B cell (primary cell): ENCODE results near the gene KIF21A. TPM values are rescaled to one million over a fixed set of nuclear protein-coding genes. Genes with fewer than 3 reads are reported as not detected.

Experiments used
- ATAC-seq: fragments of 200-7000 bp; cut with Tn5 transposase; one replicate; pipeline ENCODE4 v1.10.0; 2021; ENCODE audit warnings: low read depth, mild to moderate bottlenecking, moderate number of reproducible peaks, moderate library complexity
- CTCF ChIA-PET: fragments of 350-600 bp; sonication (Branson Sonifier 250); formaldehyde crosslinking; loops from one replicate; lab custom pipeline; 2021; ENCODE audit warnings: antibody characterized with exemption, inconsistent platforms; lab: Charles Lee
- POLR2A ChIA-PET: fragments of 350-600 bp; sonication (Branson Sonifier 250); formaldehyde crosslinking; loops from one replicate; lab custom pipeline; 2021; ENCODE audit warnings: antibody characterized with exemption; lab: Charles Lee
- DNase-seq: peaks from one replicate; pipeline ENCODE4 v3.0.0; 2013
- H2AFZ ChIP-seq: 2 replicates; pipeline ENCODE4 v1.6.1; 2012; ENCODE audit warnings: mild to moderate bottlenecking, low read depth, low read length; ENCODE audit not compliant: insufficient read depth, poor library complexity, severe bottlenecking
- H3K27ac ChIP-seq, 2 donors: 1 replicate in 1 of 2; 2 replicates in 1 of 2; pipeline ENCODE4 v1.5.1; 2012 to 2013; ENCODE audit warnings: low read length in 2 of 2, mild to moderate bottlenecking in 2 of 2, moderate library complexity in 1 of 2
- H3K27me3 ChIP-seq, 4 experiments: fragments of 200-600 bp in 1 of 4; sonication (generic) in 1 of 4; replicated peaks in 1 of 4; 1 replicate in 2 of 4; 2 replicates in 2 of 4; pipeline versions ENCODE4 v1.6.1 to v1.7.0; 2013 to 2016; ENCODE audit warnings: low read length in 3 of 4, mild to moderate bottlenecking in 2 of 4, mixed read lengths in 1 of 4, moderate library complexity in 1 of 4; ENCODE audit not compliant: insufficient read depth in 4 of 4, control insufficient read depth in 3 of 4; ENCODE audit errors: control extremely low read depth in 1 of 4
- H3K36me3 ChIP-seq, 2 experiments: replicated peaks in 1 of 2; 1 replicate in 1 of 2; 2 replicates in 1 of 2; pipeline versions ENCODE4 v1.6.1 to v1.7.1; 2013; ENCODE audit warnings: low read length in 1 of 2; ENCODE audit not compliant: insufficient read depth in 2 of 2, control insufficient read depth in 1 of 2; ENCODE audit errors: control extremely low read depth in 1 of 2, extremely low read depth in 1 of 2
- H3K4me1 ChIP-seq, 2 donors: fragments of 200-600 bp in 1 of 2; sonication (generic) in 1 of 2; 1 replicate in 1 of 2; 2 replicates in 1 of 2; pipeline versions ENCODE4 v1.5.1 to v1.6.1; 2013 to 2017; ENCODE audit warnings: low read length in 2 of 2; ENCODE audit not compliant: control insufficient read depth in 2 of 2, insufficient read depth in 2 of 2
- H3K4me2 ChIP-seq: replicated peaks from 2 replicates; pipeline ENCODE3; 2012; ENCODE audit warnings: mild to moderate bottlenecking, low read depth, low read length; ENCODE audit not compliant: poor library complexity, severe bottlenecking
- H3K4me3 ChIP-seq, 5 experiments: fragments of 200-600 bp in 1 of 5; sonication (generic) in 1 of 5; 1 replicate in 3 of 5; 2 replicates in 2 of 5; pipeline versions ENCODE4 v1.5.1 to v1.7.0; 2011 to 2016; ENCODE audit warnings: low read length in 4 of 5, mild to moderate bottlenecking in 4 of 5, low read depth in 2 of 5, control low read depth in 1 of 5, moderate library complexity in 1 of 5; ENCODE audit not compliant: insufficient read depth in 1 of 5; ENCODE audit errors: control extremely low read depth in 1 of 5, extremely low read depth in 1 of 5
- H3K79me2 ChIP-seq: fragments of 200-600 bp; sonication (generic); one replicate; pipeline ENCODE4 v1.6.0; 2016; ENCODE audit warnings: low read length; ENCODE audit not compliant: control insufficient read depth, insufficient read depth
- H3K9ac ChIP-seq: fragments of 200-600 bp; sonication (generic); 2 replicates; pipeline ENCODE4 v1.6.1; 2017; ENCODE audit warnings: mild to moderate bottlenecking, low read length, moderate library complexity
- H3K9me3 ChIP-seq, 3 donors: one replicate each; pipeline versions ENCODE4 v1.6.1 to v1.7.1; 2013; ENCODE audit warnings: low read length in 2 of 3; ENCODE audit not compliant: control insufficient read depth in 2 of 3, insufficient read depth in 1 of 3; ENCODE audit errors: control extremely low read depth in 1 of 3
- H4K20me1 ChIP-seq: 2 replicates; pipeline ENCODE4 v1.6.0; 2012; ENCODE audit warnings: mild to moderate bottlenecking, low read length; ENCODE audit not compliant: insufficient read depth, control insufficient read depth, poor library complexity, severe bottlenecking
- H3K27ac Mint-ChIP-seq: one replicate; pipeline ENCODE4 v1.8.0; 2021; ENCODE audit warnings: mixed read lengths
- H3K27me3 Mint-ChIP-seq: one replicate; pipeline ENCODE4 v1.8.0; 2021; ENCODE audit warnings: mixed read lengths
- H3K4me1 Mint-ChIP-seq: one replicate; pipeline ENCODE4 v1.8.0; 2021; ENCODE audit warnings: mixed read lengths
- H3K4me3 Mint-ChIP-seq: one replicate; pipeline ENCODE4 v1.8.0; 2021; ENCODE audit warnings: mixed read lengths
- H3K9me3 Mint-ChIP-seq: one replicate; pipeline ENCODE4 v1.8.0; 2022; ENCODE audit warnings: mixed read lengths; ENCODE audit not compliant: insufficient read depth
- EZH2 ChIP-seq: IDR thresholded peaks from 2 replicates; pipeline ENCODE4 v1.6.1; 2012; ENCODE audit warnings: borderline replicate concordance, low read depth, mild to moderate bottlenecking, moderate library complexity, low read length; ENCODE audit not compliant: insufficient read depth, poor library complexity, severe bottlenecking
- WGBS: methylation state at CpG from one replicate; pipeline ENCODE4 v1.1.5; 2013; ENCODE audit warnings: missing lambda C conversion rate; ENCODE audit not compliant: insufficient coverage; 5-methylcytosine and 5-hydroxymethylcytosine counted together
- intact Hi-C: fragments of 100-400 bp; cut with micrococcal nuclease; formaldehyde crosslinking; loops from one replicate; pipeline ENCODE4 v1.10.0; 2022
- polyA plus RNA-seq: library from polyadenylated mRNA; depleted of rRNA; stranded (reverse); fragments of >200 nt; gene quantifications from 2 replicates; pipeline ENCODE4 v1.2.3, GENCODE V29; 2012
- total RNA-seq, 2 donors: library from RNA; stranded (reverse); fragments of 120-200 nt in 1 of 2; gene quantifications; 1 replicate in 1 of 2; 2 replicates in 1 of 2; pipeline versions ENCODE4 v1.2.3 to v1.2.4, GENCODE V29; 2013 to 2022
- TF ChIP-seq, protein P1 (sequence below): fragments of 200-600 bp; IDR thresholded peaks from one replicate; pipeline ENCODE4 v1.8.0; 2022; ENCODE audit warnings: antibody characterized with exemption, mild to moderate bottlenecking

The KIF21A gene
- total and polyA plus RNA-seq, 2 donors (not counting 1 experiment from before 2014, with no cell fraction given) = 0.33 to 2.2 TPM

DNA sequence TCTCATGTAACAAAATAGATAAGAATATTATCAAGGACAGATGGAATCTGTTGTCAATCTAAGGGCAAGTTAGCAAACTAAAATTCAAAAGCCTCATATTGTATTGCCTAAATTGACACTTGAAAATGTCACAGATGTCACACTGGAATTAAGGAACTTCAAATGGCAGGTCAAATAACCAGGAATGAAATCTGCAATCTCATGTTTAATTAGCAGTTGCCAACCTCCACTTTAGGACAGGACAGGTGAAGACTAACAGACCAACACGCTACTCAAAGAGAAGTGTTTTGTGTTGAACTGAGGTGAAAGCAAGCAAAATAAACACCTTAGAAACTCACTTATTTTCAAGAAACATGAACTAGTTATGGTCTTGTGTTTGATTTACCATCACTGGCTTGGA is 11.1 kb downstream of the KIF21A start:
- Mint-ChIP-seq H3K9me3 (no peaks in the 10 kb centered on the region), H3K4me1 (no peaks in the 10 kb centered on the region), H3K27me3 (peaks cover 4% of the 10 kb centered on the region), H3K27ac (no peak overlapping the region), H3K4me3 (no peak overlapping the region)
- POLR2A ChIA-PET = no interaction called here
- intact Hi-C loops = no loop called here
- CTCF ChIA-PET = no interaction called here
- H3K9me3 ChIP-seq = no peaks in the 10 kb centered on the region
- TF ChIP-seq, protein P1, sequence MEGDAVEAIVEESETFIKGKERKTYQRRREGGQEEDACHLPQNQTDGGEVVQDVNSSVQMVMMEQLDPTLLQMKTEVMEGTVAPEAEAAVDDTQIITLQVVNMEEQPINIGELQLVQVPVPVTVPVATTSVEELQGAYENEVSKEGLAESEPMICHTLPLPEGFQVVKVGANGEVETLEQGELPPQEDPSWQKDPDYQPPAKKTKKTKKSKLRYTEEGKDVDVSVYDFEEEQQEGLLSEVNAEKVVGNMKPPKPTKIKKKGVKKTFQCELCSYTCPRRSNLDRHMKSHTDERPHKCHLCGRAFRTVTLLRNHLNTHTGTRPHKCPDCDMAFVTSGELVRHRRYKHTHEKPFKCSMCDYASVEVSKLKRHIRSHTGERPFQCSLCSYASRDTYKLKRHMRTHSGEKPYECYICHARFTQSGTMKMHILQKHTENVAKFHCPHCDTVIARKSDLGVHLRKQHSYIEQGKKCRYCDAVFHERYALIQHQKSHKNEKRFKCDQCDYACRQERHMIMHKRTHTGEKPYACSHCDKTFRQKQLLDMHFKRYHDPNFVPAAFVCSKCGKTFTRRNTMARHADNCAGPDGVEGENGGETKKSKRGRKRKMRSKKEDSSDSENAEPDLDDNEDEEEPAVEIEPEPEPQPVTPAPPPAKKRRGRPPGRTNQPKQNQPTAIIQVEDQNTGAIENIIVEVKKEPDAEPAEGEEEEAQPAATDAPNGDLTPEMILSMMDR = no peak
- TF ChIP-seq EZH2 = no peak
- WGBS = no CpG with 5 or more reads among the region's 1 CpG
- no peak overlapping the region for H2AFZ ChIP-seq
- DNase-seq (no peak), ATAC-seq (no peak)
- H3K27ac ChIP-seq = no peak overlapping the region
- no peaks in the 10 kb centered on the region for H3K79me2 ChIP-seq
- no peaks in the 10 kb centered on the region for H3K36me3 ChIP-seq
- no peaks in the 10 kb centered on the region for H3K4me1 ChIP-seq
- no peak overlapping the region for H3K9ac ChIP-seq
- no peak overlapping the region for H3K4me3 ChIP-seq
- no peaks in the 10 kb centered on the region for H4K20me1 ChIP-seq
- H3K4me2 ChIP-seq = no peak overlapping the region
- H3K27me3 ChIP-seq = peaks cover 0 to under 1% (median 0%) of the 10 kb centered on the region in 4 experiments

DNA sequence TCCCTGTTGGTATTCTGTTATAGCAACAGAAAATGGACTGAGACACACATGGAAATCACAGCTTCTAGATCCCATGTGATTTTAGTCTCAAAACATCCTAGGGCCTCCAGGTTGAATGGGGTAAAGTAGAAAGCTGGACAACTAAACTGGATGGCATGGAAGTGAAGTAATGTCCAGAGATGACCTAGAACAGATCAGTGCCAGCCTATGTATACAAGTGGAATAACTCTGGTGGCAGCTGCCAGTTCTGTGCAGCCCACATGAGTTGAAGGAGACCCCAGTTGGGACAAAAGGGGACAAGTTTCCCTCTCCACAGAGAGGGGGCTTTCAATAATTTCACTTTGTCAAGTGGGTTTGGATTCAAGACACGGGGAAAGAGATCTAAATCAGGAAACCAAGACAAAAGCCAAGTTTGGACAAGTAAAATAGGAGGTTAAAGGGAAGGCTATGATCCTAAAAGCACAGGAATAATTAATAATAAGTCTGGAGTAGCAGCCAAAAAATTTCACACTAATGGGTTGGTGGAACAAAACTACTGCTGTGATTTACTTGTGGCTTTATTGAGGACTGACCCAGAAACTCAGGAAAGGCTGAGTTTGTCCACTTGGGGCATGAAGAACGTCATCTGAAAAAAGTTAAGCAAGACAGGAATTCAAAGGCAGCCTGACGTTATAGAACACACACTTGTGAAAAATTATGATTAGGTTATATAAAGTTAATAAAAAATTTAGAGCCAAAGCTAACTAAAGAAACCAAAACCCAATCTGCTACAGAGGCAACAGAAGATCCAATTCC is 11.7 kb downstream of the KIF21A start:
- Histone ChIP-seq H2AFZ (no peak overlapping the region), H3K36me3 (no peaks in the 10 kb centered on the region), H3K4me1 (no peaks in the 10 kb centered on the region), H3K9ac (no peak overlapping the region), H3K9me3 (no peaks in the 10 kb centered on the region), H3K4me3 (no peak overlapping the region), H3K79me2 (no peaks in the 10 kb centered on the region), H3K4me2 (no peak overlapping the region), H3K27ac (no peak overlapping the region), H3K27me3 (no peaks in the 10 kb centered on the region), H4K20me1 (no peaks in the 10 kb centered on the region)
- TF ChIP-seq EZH2 = no peak
- no peaks in the 10 kb centered on the region for H3K4me1 Mint-ChIP-seq
- DNase-seq (no peak), ATAC-seq (no peak)
- peaks cover 4% of the 10 kb centered on the region for H3K27me3 Mint-ChIP-seq
- H3K4me3 Mint-ChIP-seq = no peak overlapping the region
- no peaks in the 10 kb centered on the region for H3K9me3 Mint-ChIP-seq
- POLR2A ChIA-PET = no interaction called here
- CTCF ChIA-PET = no interaction called here
- no peak overlapping the region for H3K27ac Mint-ChIP-seq
- no CpG with 5 or more reads among the region's 3 CpGs for WGBS
- intact Hi-C loops = no loop called here
